Neural progenitor cell (in vitro differentiated cells): ENCODE measurements around the gene IFIT2. TPM values are rescaled to one million over a fixed set of nuclear protein-coding genes. Genes with fewer than 3 reads are reported as not detected.

Experiments used
- DNase-seq: peaks from one replicate; pipeline ENCODE4 v3.0.0-alpha.2; 2016; ENCODE audit warnings: low spot score
- H2AFZ ChIP-seq: fragments of 200-600 bp; sonication (generic); replicated peaks from 2 replicates; pipeline ENCODE4 v1.6.1; 2016; ENCODE audit warnings: antibody characterized with exemption
- H3F3A ChIP-seq: fragments of 200-600 bp; sonication (generic); 2 replicates; pipeline ENCODE4 v1.6.1; 2016; ENCODE audit warnings: antibody characterized with exemption, low read depth
- H3K27ac ChIP-seq: fragments of 200-600 bp; sonication (generic); 2 replicates; pipeline ENCODE4 v1.5.1; 2016; ENCODE audit warnings: mild to moderate bottlenecking
- H3K27me3 ChIP-seq: fragments of 200-600 bp; sonication (generic); 2 replicates; pipeline ENCODE4 v1.6.1; 2016; ENCODE audit warnings: mild to moderate bottlenecking, moderate library complexity
- H3K36me3 ChIP-seq: fragments of 200-600 bp; sonication (generic); 2 replicates; pipeline ENCODE4 v1.5.1; 2016
- H3K4me1 ChIP-seq: fragments of 200-600 bp; sonication (generic); 2 replicates; pipeline ENCODE4 v1.6.1; 2016; ENCODE audit warnings: mixed run types
- H3K4me2 ChIP-seq: fragments of 200-600 bp; sonication (generic); 2 replicates; pipeline ENCODE4 v1.6.1; 2016
- H3K4me3 ChIP-seq: fragments of 200-600 bp; sonication (generic); 2 replicates; pipeline ENCODE4 v1.5.1; 2016
- H3K79me2 ChIP-seq: fragments of 200-600 bp; sonication (generic); 2 replicates; pipeline ENCODE4 v1.6.1; 2016; ENCODE audit warnings: low read depth
- H3K9ac ChIP-seq: fragments of 200-600 bp; sonication (generic); 2 replicates; pipeline ENCODE4 v1.6.1; 2016
- H3K9me3 ChIP-seq: fragments of 200-600 bp; sonication (generic); 2 replicates; pipeline ENCODE4 v1.5.1; 2016; ENCODE audit warnings: low read depth
- H4K20me1 ChIP-seq: fragments of 200-600 bp; sonication (generic); 2 replicates; pipeline ENCODE4 v1.6.1; 2016; ENCODE audit warnings: low read depth
- H3K27ac Mint-ChIP-seq: 3 replicates; pipeline ENCODE4 v1.8.0; 2021; ENCODE audit warnings: mixed read lengths
- H3K27me3 Mint-ChIP-seq: 2 replicates; pipeline ENCODE4 v1.8.0; 2022; ENCODE audit warnings: low read depth, mild to moderate bottlenecking, inconsistent platforms, moderate library complexity, mixed read lengths; ENCODE audit not compliant: insufficient read depth
- H3K36me3 Mint-ChIP-seq: 3 replicates; pipeline ENCODE4 v1.8.0; 2021; ENCODE audit warnings: mixed read lengths
- H3K4me1 Mint-ChIP-seq: 3 replicates; pipeline ENCODE4 v1.8.0; 2021; ENCODE audit warnings: mixed read lengths
- H3K4me3 Mint-ChIP-seq: 3 replicates; pipeline ENCODE4 v1.8.0; 2021; ENCODE audit warnings: mild to moderate bottlenecking, moderate library complexity, mixed read lengths
- H3K9me3 Mint-ChIP-seq: 3 replicates; pipeline ENCODE4 v1.8.0; 2020; ENCODE audit warnings: mixed read lengths
- EZH2 ChIP-seq: fragments of 200-600 bp; sonication (generic); IDR thresholded peaks from 2 replicates; pipeline ENCODE4 v1.6.1; 2017; ENCODE audit warnings: antibody characterized with exemption, mild to moderate bottlenecking, moderate library complexity
- EZH2phosphoT487 ChIP-seq: fragments of 200-600 bp; sonication (generic); IDR thresholded peaks from 2 replicates; pipeline ENCODE4 v1.6.1; 2017; ENCODE audit warnings: antibody characterized with exemption
- total RNA-seq: library from RNA; depleted of rRNA; stranded (reverse); fragments of >200 nt; gene quantifications from 2 replicates; pipeline ENCODE4 v1.2.3, GENCODE V29; 2015; ENCODE audit warnings: low replicate concordance
- TF ChIP-seq, protein P1 (sequence below): fragments of 200-600 bp; sonication (generic); IDR thresholded peaks from 2 replicates; pipeline ENCODE4 v1.5.1; 2017; ENCODE audit warnings: antibody characterized with exemption, mild to moderate bottlenecking

IFIT2 gene
- total RNA-seq, 1 donor from 2014 or later = 0.22 TPM

DNA sequence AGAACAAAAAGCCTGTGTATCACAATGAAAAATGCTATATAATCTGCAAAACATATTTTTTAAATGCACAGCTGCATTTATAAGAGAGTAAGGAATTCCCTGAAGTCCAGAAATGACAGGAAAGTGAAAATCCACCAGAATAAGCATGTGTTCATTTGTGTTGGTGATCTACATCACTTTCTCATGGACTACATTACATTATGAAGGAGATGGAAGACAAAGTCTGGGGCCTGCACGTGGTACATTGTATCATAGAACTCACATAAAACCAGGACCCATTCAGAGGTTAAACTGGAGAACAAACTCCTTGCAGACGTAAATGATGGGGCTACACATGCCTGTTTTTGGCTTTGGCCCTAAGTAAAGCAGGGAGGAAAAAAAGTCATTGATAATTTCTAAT is 42.3 kb downstream of the IFIT2 start:
- H4K20me1 ChIP-seq = no peaks in the 10 kb centered on the region
- no peak overlapping the region for H3K9ac ChIP-seq
- no peak overlapping the region for H3K27ac ChIP-seq
- peaks cover 49% of the 10 kb centered on the region for H3K4me1 ChIP-seq
- no peaks in the 10 kb centered on the region for H3K9me3 ChIP-seq
- no peak overlapping the region for H2AFZ ChIP-seq
- H3K27me3 ChIP-seq = no peaks in the 10 kb centered on the region
- H3K9me3 Mint-ChIP-seq = no peaks in the 10 kb centered on the region
- DNase-seq = no peak
- H3K4me3 ChIP-seq = no peak overlapping the region
- peaks cover 27% of the 10 kb centered on the region for H3F3A ChIP-seq
- H3K4me2 ChIP-seq = no peak overlapping the region
- peaks cover 2% of the 10 kb centered on the region for H3K27me3 Mint-ChIP-seq
- H3K36me3 Mint-ChIP-seq = peaks cover 1% of the 10 kb centered on the region
- H3K4me3 Mint-ChIP-seq = no peak overlapping the region
- H3K79me2 ChIP-seq = no peaks in the 10 kb centered on the region
- TF ChIP-seq, protein P1, sequence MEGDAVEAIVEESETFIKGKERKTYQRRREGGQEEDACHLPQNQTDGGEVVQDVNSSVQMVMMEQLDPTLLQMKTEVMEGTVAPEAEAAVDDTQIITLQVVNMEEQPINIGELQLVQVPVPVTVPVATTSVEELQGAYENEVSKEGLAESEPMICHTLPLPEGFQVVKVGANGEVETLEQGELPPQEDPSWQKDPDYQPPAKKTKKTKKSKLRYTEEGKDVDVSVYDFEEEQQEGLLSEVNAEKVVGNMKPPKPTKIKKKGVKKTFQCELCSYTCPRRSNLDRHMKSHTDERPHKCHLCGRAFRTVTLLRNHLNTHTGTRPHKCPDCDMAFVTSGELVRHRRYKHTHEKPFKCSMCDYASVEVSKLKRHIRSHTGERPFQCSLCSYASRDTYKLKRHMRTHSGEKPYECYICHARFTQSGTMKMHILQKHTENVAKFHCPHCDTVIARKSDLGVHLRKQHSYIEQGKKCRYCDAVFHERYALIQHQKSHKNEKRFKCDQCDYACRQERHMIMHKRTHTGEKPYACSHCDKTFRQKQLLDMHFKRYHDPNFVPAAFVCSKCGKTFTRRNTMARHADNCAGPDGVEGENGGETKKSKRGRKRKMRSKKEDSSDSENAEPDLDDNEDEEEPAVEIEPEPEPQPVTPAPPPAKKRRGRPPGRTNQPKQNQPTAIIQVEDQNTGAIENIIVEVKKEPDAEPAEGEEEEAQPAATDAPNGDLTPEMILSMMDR = no peak
- no peak for TF ChIP-seq EZH2phosphoT487
- no peak for TF ChIP-seq EZH2
- no peak overlapping the region for H3K27ac Mint-ChIP-seq
- peaks cover 48% of the 10 kb centered on the region for H3K4me1 Mint-ChIP-seq
- H3K36me3 ChIP-seq = no peaks in the 10 kb centered on the region

DNA sequence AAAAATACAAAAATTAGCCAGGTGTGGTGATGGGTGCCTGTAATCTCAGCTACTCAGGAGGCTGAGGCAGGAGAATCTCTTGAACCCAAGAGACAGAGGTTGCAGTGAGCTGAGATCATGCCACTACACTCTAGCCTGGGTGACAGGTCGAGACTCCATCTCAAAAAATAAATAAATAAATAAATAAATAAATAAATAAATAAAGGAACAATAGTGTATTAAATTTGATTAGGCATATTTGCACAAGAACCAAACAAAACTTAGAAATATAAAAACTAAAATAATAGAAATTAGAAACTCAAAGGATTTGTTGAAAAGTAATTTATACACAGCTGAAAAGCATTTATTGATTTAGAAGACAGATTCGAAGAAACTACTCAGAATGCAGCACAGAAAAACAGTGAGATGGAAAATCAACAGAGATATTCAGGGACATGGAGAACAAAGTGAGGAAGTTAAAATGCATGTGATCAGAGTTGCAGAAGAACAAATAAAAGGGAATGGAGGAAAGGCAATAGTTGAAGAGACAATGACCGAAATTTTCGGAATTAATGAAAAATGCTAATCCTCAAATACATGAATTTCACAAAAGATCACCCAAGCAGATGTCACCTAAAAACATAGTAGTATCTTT is 43.6 kb downstream of the IFIT2 start:
- H4K20me1 ChIP-seq = no peaks in the 10 kb centered on the region
- no peaks in the 10 kb centered on the region for H3K36me3 ChIP-seq
- H3K9me3 Mint-ChIP-seq = no peaks in the 10 kb centered on the region
- no peaks in the 10 kb centered on the region for H3K9me3 ChIP-seq
- H3K9ac ChIP-seq = no peak overlapping the region
- H3K4me1 ChIP-seq = peaks cover 52% of the 10 kb centered on the region
- H3K4me1 Mint-ChIP-seq = peaks cover 54% of the 10 kb centered on the region
- no peaks in the 10 kb centered on the region for H3K27me3 Mint-ChIP-seq
- no peak for DNase-seq
- H3K36me3 Mint-ChIP-seq = peaks cover 1% of the 10 kb centered on the region
- no peaks in the 10 kb centered on the region for H3K27me3 ChIP-seq
- no peak overlapping the region for H3K4me3 ChIP-seq
- H3K27ac ChIP-seq = no peak overlapping the region
- peaks cover 27% of the 10 kb centered on the region for H3F3A ChIP-seq
- TF ChIP-seq EZH2 (no peak), EZH2phosphoT487 (no peak)
- TF ChIP-seq, protein P1 = no peak
- H3K27ac Mint-ChIP-seq = no peak overlapping the region
- H3K4me2 ChIP-seq = no peak overlapping the region
- no peak overlapping the region for H3K4me3 Mint-ChIP-seq
- H3K79me2 ChIP-seq = no peaks in the 10 kb centered on the region
- no peak overlapping the region for H2AFZ ChIP-seq

DNA sequence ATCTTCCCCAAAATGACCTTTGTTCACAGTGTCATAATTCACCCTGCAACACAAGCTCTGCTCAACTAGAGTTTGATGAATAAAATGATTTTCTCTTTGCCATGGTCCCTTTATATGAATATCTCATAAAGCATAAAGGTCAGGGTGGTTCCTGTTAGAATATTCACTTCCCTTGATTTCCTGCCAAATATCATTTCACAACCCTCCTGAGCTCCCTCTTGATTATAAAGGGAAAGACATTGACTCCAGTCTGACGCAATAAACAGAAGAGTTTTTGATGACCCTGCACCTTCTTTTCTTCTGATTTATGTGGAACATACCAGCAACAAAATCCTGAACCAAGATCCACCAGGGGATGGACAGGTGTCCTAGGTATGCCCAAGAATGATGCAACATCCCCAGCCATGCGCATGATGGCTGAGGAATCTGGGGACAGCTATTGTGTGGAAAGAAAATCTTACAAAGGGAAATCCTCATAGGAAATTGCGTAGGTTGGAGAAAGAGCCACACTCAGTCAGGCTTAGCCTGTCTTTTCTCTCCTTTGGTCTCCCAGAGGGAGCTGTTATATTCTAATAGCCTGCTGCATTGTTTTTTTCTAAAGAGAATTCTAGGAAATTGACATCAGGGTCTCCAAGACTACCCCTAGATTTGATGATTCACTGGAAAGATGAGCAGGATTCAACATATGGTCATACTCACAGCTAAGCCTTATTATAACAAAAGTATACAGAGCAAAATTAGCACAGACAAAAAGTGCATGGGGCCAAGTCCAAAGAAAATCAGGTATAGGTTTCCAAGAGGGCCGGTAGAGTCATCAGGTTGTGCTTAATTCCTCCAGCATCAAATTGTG is 44.8 kb downstream of the IFIT2 start:
- DNase-seq = peak; percentile 59
- H3K36me3 ChIP-seq = no peaks in the 10 kb centered on the region
- no peaks in the 10 kb centered on the region for H3K9me3 ChIP-seq
- H3K9me3 Mint-ChIP-seq = no peaks in the 10 kb centered on the region
- H3K9ac ChIP-seq = no peak overlapping the region
- no peak overlapping the region for H3K4me3 Mint-ChIP-seq
- H3K4me1 Mint-ChIP-seq = peaks cover 65% of the 10 kb centered on the region
- peak overlapping the region; percentile 30 for H3K27ac ChIP-seq
- no peak overlapping the region for H2AFZ ChIP-seq
- no peaks in the 10 kb centered on the region for H4K20me1 ChIP-seq
- H3K36me3 Mint-ChIP-seq = peaks cover 1% of the 10 kb centered on the region
- H3K4me3 ChIP-seq = no peak overlapping the region
- H3K4me1 ChIP-seq = peaks cover 54% of the 10 kb centered on the region
- H3F3A ChIP-seq = peaks cover 30% of the 10 kb centered on the region
- H3K27ac Mint-ChIP-seq = peak overlapping the region; percentile 54
- no peaks in the 10 kb centered on the region for H3K79me2 ChIP-seq
- TF ChIP-seq, protein P1 = no peak
- TF ChIP-seq EZH2phosphoT487 = no peak
- TF ChIP-seq EZH2 = no peak
- H3K27me3 Mint-ChIP-seq = peaks cover 2% of the 10 kb centered on the region
- peak overlapping the region; percentile 29 for H3K4me2 ChIP-seq
- H3K27me3 ChIP-seq = no peaks in the 10 kb centered on the region
